HG02571 (cell line): Measurements from ENCODE around the gene RSPH10B2.
"Not testable (repeated sequence)": the region's sequence is repeated elsewhere in the genome, so short reads cannot be mapped to it uniquely, and the experiment has no call there.

Source experiments
- ATAC-seq: cut with Tn5 transposase; IDR thresholded peaks from one replicate; pipeline ENCODE4 v1.9.1; 2021; ENCODE audit warnings: mild to moderate bottlenecking, moderate library complexity; ENCODE audit not compliant: unreplicated experiment

The RSPH10B2 gene

DNA sequence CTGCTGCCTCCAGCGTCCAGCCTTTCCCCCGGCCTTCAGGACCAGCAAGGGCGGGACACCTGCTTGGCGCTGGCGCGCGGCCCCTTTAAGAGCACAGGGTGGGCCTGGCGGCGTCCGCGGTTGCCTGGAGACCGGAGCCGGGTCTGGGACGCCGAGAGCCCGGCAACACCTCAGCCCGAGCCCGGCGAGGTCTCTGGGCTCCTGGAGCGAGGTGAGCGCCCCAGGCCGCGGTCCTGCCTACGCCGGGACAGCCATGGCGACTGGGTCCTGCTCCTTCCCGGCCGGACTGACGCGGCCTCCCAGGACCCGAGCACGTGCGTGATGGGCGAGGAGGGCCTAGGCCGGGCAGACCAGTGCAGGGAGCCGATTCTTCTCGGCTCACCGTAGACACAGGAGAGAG lies at the start of gene RSPH10B2:
Gene RSPH10B2 (plus strand): TSS at position 140 of the 400 bp plus-strand sequence. CDS start 3,575 bp downstream, outside the sequence.
- ATAC-seq, result not testable (repeated sequence)

DNA sequence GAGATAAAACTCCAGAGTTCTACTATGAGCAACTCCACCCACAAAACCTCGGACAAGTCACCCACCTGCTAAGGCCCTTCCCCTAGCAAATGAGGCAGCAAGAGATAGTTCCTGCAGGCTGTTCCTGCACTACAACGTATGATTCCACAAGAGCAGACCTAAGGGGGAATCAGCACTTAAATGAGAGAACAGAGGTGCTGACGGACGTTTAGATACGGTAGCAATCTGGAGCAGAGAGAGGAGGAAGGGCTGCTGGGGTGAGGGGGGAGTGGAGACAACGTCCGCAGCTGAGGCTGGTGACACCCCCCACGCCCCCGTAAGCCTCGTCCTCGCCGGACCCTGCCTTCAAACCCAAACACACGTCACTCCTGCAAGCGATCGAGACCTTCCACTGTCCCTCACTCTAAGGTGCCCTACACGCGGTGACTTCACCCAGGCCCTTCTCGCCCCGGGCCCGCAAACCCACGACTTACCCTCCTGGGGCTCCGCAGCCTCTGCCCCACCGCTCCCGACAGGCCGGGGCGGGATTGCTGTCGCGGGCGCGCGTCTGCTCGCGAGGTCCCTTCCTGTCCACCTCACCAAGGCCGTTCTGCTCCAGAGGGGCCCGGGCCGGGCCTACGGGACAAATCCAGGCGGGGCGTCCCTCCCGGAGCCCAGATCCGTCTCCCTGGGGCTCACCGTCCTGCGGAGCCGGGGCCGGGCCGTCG lies 47.8 kb upstream of the RSPH10B2 start:
- peak; percentile 35 for ATAC-seq

DNA sequence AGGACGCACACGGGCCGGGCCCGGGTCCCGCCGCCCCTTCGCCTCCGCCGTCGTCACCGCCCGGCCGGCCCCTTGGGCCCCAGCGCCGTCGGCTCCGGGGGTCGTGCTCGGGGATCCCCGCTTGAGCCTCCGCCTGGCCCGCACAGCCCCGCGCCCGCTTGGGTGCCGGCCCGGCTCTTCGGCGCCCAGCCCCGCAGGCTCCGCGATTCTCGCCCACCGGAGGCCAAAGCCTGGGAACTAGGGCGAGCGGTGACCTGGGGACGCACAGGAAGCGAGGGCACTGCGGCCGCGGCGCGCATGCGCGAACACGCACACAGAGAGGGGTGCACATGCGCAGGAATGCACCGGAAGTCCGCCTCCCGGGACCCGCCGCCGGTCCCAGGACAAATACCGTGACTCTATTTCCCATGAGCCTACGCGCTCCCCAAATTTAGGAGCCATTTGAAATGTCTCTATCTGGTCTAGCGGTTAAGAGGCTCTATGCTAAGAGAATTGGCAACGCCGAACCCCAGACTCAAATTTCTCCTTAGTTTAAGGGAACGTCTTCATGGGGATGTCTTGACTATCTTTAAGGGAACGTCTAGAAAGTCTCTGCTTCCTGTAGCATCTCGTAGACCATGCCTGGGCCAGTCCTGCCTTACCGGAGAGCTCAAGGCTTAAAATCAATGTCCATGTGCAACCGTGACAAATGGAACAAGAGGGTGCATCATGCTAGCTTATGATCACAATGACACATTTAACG lies 47.1 kb upstream of the RSPH10B2 start, which contains the start of gene ZNF12:
Gene ZNF12 (minus strand): TSS at position 282 of the 742 bp plus-strand sequence. CDS start 1,774 bp downstream, outside the sequence.
- ATAC-seq, result peak; percentile 90

DNA sequence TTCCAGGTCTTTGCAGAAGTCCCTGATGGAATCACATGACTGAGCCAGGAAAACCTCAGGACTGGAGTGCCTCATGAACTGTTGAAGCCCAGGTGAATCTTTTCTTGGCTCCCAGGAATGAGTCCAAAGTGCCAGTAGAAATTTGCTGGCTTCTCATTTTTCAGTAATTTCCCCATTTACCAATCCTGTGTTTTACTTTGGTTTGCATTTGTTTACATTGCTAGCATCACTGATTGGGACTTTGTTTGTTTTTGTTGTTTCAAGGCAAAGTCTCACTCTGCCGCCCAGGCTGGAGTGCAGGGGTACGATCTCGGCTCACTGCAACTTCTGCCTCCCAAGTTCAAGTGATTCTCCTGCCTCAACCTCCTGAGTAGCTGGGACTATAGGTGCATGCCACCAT lies 45.6 kb upstream of the RSPH10B2 start:
- no peak for ATAC-seq

DNA sequence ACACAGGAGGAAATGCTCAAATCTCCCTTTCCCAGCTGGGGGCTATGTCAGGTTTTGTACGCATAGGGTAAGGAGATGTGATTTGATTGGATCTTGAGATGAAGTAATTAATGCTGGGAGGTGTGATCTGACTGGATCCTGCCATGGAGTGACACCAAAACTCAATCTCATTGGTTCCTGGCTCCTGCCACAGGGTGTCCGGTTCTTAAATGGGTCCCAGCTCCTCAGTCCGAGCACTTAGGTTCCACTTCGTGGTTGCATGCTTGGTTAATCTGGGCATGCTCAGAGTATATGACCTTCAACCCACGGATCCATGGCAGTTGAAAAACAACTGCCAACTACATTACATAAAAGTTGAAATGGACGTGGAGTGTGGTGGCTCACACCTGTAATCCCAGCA lies 44.1 kb upstream of the RSPH10B2 start:
- no peak for ATAC-seq

DNA sequence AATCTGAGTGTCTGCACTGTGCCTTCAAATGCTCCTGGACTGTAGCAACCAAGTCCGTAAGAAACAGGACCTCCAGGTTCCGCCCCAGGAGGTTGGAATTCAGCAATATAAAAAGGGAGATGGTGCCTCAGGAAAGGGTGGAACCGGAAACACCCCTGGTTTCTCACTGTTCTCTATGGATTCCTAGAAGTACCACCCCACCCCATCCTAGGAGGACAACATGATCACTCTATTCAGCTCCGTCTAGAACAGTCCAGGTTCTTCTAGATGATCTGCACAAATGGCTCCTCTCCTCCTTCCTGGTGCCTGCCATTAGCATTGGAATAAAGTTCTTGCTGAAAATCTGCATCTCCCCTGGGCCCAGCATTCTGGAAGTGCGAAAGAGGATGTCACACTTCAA lies 39.5 kb upstream of the RSPH10B2 start:
- no peak for ATAC-seq

DNA sequence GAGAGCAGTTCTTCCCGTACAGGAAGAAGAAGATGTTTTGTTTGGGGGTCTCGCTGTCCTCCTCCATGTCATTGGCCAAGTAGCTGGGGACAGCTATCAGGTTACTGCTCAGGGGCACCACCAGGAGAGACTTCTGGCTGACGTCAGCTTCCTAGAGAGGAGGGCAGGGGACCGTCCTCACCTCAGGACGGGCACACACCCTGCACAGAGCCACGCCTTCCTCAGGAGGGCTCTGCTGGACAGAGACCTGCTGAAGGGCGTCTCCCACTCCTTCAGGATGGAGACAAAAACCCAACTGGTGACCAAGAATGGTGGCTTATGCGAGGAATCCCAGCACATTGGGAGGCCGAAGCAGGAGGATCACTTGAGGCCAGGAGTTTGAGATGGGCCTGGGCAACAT lies 38.0 kb upstream of the RSPH10B2 start:
- not testable (repeated sequence) for ATAC-seq

DNA sequence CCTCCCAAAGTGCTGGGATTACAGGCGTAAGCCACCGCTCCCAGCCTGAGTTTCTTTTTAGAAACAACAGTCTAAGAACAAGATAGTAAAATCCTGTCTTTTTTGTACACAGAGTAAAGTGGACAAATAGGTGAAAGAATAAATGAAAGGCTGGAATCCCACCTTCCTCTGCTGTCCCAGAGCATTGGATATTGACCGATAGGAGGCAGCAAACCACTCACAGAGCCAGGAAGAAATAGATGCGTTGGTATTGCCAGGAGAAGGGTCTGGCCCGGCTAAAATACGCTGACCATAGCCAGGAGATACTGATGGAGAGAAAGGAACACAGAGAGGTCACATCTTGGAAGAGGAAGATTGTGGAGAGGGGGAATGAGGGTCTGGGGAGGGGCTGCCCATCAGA lies 35.8 kb upstream of the RSPH10B2 start:
- no peak for ATAC-seq

DNA sequence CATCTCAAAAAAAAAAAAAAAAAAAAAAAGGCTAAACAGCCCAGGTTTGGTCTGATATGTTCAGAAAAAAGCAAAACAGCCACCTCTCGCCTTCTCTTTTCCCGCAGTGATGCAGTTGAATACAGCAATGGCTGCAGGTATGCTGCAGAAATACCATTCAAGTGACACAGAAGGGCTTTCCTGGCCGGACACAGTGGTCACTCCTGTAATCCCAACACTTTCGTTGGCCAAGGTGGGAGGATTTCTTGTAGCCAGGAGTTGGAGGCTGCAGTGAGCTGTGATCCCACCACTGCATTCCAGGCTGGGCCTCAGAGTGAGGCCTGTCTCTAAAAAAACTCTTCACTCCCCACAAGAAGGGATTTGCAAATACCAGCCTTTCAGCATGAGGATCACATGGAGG lies 29.6 kb upstream of the RSPH10B2 start:
- ATAC-seq, result not testable (repeated sequence)

DNA sequence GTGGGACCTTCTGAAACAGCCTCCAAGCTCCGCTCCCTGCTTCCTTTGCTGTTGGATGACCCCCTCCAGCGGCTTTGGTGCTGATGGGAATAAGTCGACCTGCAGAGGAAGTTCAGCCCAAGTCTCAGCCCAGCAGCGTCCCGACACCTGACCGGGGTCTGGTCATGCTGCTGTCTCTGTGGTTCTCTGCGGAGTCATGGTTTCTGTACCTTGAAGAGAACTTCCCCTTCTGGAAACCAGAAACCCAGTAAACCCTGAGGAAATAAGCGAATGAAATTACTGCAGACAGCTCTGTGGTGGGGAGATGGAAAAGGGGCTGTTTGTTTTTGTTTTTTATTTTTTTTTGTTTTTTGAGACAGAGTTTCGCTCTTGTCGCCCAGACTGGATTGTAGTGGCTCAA lies 28.9 kb upstream of the RSPH10B2 start:
- peak; percentile 48 for ATAC-seq

DNA sequence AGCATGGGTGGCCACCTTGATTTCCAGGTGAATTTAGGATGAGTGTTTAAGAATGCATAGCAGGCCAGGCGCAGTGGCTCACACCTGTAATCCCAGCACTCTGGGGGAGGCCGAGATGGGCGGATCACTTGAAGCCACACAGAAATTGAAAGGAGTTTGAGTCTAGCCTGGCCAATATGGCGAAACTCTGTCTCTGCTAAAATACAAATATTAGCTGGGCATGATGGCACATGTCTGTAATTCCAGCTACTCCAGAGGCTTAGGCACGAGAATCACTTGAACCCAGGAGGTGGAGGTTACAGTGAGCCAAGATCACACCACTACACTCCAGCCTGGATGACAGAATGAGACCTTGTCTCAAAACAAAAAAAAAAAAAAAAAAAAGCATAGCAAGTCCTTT lies 27.6 kb upstream of the RSPH10B2 start:
- not testable (repeated sequence) for ATAC-seq

DNA sequence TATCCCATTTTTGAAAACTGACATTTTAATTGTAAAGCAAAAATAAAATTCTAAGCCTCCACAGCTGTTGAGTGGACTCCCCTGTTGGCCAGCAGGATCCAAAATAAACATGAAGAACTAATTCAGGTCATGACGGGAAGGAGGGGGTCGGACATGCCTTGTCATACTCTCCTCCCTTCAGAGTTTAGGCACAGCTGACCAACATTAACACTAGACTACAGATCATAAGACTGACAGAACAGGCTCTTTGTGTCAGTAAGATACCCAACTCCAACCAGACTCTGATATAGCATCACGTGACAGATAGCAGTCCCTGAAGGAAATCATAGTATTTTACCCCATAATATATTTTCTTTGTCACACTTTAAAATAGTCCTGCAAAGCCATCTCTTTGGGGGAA lies 26.2 kb upstream of the RSPH10B2 start:
- no peak for ATAC-seq

DNA sequence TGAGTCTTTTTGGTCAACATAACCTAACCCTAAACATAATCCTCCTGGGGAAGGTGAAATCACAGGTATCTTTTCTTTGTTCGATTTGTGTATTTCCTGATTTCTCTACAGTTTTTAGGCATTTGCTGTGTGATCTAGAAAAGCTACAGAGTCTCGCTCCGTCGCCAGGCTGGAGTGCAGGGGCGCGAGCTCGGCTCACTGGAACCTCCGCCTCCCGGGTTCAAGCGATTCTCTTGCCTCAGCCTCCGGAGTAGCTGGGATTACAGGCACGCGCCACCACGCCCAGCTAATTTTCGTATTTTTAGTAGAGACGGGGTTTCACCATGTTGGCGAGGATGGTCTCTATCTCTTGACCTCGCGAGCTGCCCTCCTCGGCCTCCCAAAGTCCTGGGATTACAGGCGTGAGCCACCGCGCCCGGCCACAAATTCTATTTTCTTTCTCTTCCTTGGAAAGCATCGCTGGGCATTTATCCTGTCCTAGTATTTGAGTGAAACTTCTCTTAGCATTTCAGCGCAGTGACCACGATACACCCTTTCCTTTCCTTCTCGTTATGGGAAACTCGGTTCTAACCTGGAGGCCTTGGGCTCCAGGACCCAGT lies 24.9 kb upstream of the RSPH10B2 start:
- ATAC-seq, result not testable (repeated sequence)

DNA sequence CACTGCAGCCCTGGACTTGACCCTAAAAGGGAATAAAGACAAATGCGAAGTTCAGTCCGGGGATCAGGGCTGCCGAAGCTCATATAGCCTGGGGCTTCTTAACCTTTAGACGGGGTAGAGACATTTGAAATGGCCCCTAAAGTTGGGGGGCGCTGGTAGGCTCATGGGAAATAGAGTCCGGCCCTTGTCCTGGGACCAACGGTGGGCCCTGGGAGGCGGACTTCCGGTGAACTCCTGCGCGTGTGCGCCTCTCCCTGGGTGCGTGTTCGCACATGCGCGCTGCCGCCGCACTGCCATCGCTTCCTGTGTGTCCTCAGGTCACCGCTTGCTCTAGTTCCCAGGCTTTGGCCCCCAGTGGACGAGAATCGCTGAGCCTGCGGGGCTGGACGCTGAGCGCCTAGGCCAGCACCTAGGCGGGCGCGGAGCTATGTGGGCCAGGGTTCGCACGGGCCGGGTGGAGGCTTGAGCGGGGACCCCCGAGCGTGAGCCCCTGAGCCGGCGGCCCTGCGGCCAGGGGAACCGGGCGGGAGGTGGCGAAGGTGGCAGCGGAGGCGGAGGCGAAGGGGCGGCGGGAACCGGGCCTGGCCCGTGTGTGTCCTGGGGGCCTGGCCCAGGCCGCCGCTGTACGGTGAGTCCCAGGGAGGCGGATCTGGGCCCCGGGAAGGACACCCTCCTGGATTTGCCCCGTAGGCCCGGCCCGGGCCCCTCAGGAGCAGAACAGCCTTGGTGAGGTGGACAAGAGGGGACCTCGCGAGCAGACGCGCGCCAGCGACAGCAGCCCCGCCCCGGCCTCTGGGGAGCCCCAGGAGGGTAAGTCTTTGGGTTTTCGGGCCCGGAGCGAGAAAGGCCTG lies 24.2 kb upstream of the RSPH10B2 start:
- peak; percentile 93 for ATAC-seq

DNA sequence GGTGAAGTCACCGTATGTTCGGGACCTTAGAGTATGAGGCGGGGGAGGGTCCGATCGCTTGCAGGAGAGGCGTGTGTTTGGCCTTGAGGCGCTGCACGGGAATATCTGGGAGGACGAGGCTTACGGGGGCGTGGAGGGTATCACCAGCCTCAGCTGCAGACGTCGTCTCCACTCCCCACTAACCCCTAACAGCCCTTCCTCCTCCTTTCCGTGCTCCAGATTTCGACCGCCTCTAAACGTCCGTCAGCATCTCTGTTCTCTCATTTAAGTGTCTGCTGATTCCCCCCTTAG lies 23.6 kb upstream of the RSPH10B2 start:
- ATAC-seq, result no peak

DNA sequence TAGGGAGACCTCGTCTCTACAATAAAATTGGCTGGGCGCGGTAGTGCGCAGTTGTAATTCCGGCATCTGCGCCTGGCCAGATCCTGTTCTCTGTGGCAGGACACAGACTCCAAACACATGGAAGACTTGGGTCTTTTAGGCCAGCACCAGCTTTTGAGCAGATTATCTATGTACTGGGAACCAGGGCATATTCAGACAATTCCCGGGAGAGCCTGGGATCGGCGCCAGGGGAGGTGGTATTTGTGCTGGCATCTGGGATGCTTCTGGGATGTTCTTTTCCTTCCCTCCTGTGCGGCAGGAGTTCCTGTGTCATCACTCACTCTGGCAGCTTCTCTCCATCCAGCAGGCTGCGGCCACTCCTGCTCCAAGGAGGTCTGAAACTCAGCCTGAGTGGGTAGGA lies 15.5 kb upstream of the RSPH10B2 start:
- ATAC-seq, result not testable (repeated sequence)

DNA sequence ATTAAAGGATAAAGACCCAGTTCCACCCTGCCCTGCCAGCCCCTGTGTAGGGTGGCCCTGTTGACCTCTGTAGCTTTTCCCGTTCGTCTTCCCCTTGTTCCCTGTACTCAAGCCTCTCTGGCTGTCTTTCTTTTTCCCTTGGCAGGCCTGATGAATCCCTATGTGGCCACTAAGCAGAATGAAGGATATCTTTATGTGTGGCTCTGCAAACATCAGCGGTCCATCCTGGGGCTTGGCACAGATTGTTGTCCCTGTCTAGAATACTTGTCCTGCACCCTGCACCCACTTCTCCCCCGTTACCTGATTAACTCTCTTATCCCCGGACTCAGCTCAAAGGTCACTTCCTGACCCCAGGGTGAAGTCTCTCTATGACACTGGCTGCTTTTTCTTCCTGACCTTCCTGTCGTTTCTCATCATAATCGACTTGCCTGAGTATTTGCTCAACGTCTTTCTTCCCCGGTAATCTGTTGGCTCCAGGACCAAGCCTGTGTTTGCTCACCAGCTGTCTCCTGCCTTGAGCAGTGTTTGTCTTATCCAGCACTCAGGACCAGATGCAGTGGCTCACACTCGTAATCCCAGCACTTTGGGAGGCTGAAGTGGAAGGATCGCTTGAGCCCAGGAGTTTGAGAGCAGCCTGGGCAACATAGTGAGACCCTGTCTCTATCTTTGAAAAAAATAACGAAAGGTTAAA lies 9.3 kb upstream of the RSPH10B2 start:
- ATAC-seq, result not testable (repeated sequence)

DNA sequence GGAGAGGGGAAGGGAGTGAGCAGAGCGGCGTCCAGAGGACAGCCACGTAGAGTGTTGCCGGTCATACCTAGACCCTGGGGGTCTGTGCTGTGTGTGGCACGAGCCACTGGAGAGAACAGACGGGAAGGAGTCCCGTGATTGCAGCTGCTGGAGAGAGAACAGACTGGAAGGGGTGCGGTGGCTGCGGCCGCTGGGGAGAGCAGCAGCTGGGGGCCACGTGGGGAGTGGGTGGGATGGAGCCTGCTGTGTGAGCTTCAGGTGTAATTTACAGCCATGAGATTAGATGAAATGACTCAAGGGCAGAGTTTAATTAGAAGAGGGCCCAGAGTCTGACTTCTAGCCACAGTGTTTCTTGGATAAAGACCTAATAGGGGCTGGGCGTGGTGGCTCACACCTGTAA lies 4.6 kb upstream of the RSPH10B2 start:
- ATAC-seq, result not testable (repeated sequence)

DNA sequence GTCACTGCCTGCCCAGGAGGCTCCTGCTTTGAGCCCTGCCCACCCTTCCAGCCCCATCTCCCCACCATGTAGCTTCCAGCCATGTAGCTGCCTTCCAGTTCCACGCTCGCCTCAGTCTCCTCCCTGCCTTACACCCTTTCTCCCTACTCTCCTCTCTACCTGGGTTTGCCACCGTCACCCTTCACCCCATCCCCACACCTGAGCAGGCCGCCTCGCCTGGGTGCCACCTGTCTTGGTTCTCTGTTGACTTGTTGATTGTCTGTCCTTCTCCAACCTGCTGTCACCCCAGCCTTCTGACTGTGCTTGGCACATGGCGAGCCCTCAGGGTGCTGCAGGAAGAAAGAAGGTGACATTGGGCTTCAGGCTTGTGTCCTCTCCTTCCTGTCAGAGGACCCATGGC lies 3.7 kb upstream of the RSPH10B2 start:
- ATAC-seq, result not testable (repeated sequence)

DNA sequence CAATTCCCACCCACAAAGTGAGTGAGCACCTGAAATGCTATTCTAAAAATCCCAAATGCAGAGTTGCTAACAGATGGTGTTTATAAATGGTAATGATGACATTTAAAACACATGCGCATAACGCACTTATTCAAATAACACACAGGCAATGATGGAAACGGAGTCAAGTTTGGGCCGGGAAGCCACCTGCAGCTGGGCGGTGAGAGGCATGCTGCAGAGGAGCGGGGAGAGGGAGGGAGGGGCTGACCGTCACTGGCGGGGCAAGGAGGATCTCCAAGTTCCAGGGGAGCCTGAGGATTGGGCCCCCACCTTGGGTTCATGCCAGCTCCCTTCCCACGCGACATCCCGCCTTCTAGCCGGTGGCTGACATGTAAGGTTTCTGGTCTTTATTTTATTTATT lies 7.3 kb downstream of the RSPH10B2 start:
- ATAC-seq, result not testable (repeated sequence)
